CD4-positive, CD25-positive, alpha-beta regulatory T cell (primary cell): ENCODE measurements around the gene FNDC3A. TPM values are rescaled to one million over a fixed set of nuclear protein-coding genes. Genes with fewer than 3 reads are reported as not detected.

Experiments
- ATAC-seq, 2 donors: fragments of 150-1000 bp; cut with Tn5 transposase; one replicate each; pipeline ENCODE4 v1.10.0; 2021; ENCODE audit warnings: low read depth in 2 of 2, moderate number of reproducible peaks in 2 of 2, moderate library complexity in 1 of 2
- DNase-seq, 3 donors: peaks; one replicate each; pipeline versions ENCODE4 v3.0.0 to v3.0.0-alpha.2; 2012 to 2022; ENCODE audit warnings: mixed read lengths in 1 of 3
- H3K27ac ChIP-seq: one replicate; pipeline ENCODE4 v1.7.0; 2013; ENCODE audit warnings: mild to moderate bottlenecking, low read length; ENCODE audit not compliant: insufficient read depth, poor library complexity, severe bottlenecking
- H3K27me3 ChIP-seq: one replicate; pipeline ENCODE4 v1.7.0; 2013; ENCODE audit warnings: low read length; ENCODE audit not compliant: control insufficient read depth, insufficient read depth
- H3K36me3 ChIP-seq: one replicate; pipeline ENCODE4 v1.7.0; 2013; ENCODE audit warnings: mild to moderate bottlenecking, low read length, moderate library complexity; ENCODE audit not compliant: control insufficient read depth, insufficient read depth
- H3K4me1 ChIP-seq: 2 replicates; pipeline ENCODE4 v1.7.0; 2013; ENCODE audit warnings: mild to moderate bottlenecking, low read length; ENCODE audit not compliant: insufficient read depth, control insufficient read depth, poor library complexity, severe bottlenecking
- H3K4me3 ChIP-seq: one replicate; pipeline ENCODE4 v1.7.0; 2013; ENCODE audit warnings: low read depth, mild to moderate bottlenecking, low read length, moderate library complexity
- H3K9me3 ChIP-seq, 2 experiments: 1 replicate in 1 of 2; 2 replicates in 1 of 2; pipeline ENCODE4 v1.7.0; 2013; ENCODE audit warnings: low read length in 2 of 2, mild to moderate bottlenecking in 1 of 2, moderate library complexity in 1 of 2; ENCODE audit not compliant: control insufficient read depth in 2 of 2
- H3K27ac Mint-ChIP-seq, 3 donors: one replicate each; pipeline ENCODE4 v1.8.0; 2020 to 2022; ENCODE audit warnings: mild to moderate bottlenecking in 3 of 3, mixed read lengths in 3 of 3, moderate library complexity in 2 of 3
- H3K27me3 Mint-ChIP-seq: one replicate; pipeline ENCODE4 v1.8.0; 2022; ENCODE audit warnings: mild to moderate bottlenecking, mixed read lengths
- H3K36me3 Mint-ChIP-seq: one replicate; pipeline ENCODE4 v1.8.0; 2020; ENCODE audit warnings: mixed read lengths
- H3K4me1 Mint-ChIP-seq, 4 donors: one replicate each; pipeline ENCODE4 v1.8.0; 2020 to 2022; ENCODE audit warnings: mixed read lengths in 4 of 4, mild to moderate bottlenecking in 1 of 4
- H3K4me3 Mint-ChIP-seq, 4 donors: one replicate each; pipeline ENCODE4 v1.8.0; 2020 to 2022; ENCODE audit warnings: mild to moderate bottlenecking in 4 of 4, mixed read lengths in 4 of 4, moderate library complexity in 3 of 4
- H3K9me3 Mint-ChIP-seq, 7 donors: one replicate each; pipeline ENCODE4 v1.8.0; 2020 to 2022; ENCODE audit warnings: mixed read lengths in 7 of 7, mild to moderate bottlenecking in 3 of 7, moderate library complexity in 2 of 7
- polyA plus RNA-seq, 4 donors: library from polyadenylated mRNA; unstranded; fragments of 300-500 nt; fragmentation: Illumina TruSeq; gene quantifications; one replicate each; pipeline ENCODE4 v1.2.3, GENCODE V29; 2021
- total RNA-seq: library from RNA; stranded (reverse); gene quantifications from one replicate; pipeline ENCODE4 v1.2.3, GENCODE V29; 2022

Gene FNDC3A
- total and polyA plus RNA-seq, 5 donors from 2014 or later, result 9.7 to 41.1 (median 10.6) TPM

DNA sequence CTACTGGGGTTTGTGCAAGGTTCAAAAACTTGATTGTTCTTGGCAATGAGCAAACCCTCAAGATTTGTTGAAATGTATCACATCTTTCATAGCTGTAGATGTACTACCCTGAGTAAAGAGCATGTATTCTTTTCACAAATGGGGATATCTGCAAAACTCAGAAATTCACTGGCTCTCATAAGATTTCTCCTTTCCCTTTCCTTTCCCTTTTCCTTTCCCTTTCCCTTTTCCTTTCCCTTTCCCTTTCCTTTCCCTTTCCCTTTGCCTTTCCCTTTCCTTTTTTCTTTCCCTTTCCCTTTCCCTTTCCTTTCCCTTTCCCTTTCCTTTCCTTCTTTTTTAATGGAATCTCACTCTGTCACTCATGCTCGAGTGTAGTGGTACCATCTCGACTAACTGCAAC is 69.1 kb downstream of the FNDC3A start:
- Mint-ChIP-seq H3K27me3 (no peaks in the 10 kb centered on the region), H3K27ac (no peak overlapping the region), H3K36me3 (peaks cover 16% of the 10 kb centered on the region), H3K4me1 (peaks cover 16 to 38% (median 30%) of the 10 kb centered on the region in 4 donors), H3K4me3 (no peak overlapping the region), H3K9me3 (peaks cover 0 to 8% (median 0%) of the 10 kb centered on the region in 7 donors)
- H3K36me3 ChIP-seq, result no peaks in the 10 kb centered on the region
- no peaks in the 10 kb centered on the region for H3K9me3 ChIP-seq
- ATAC-seq, result no peak
- no peak overlapping the region for H3K27ac ChIP-seq
- no peak for DNase-seq
- no peaks in the 10 kb centered on the region for H3K27me3 ChIP-seq
- H3K4me1 ChIP-seq, result no peaks in the 10 kb centered on the region
- H3K4me3 ChIP-seq, result no peak overlapping the region

DNA sequence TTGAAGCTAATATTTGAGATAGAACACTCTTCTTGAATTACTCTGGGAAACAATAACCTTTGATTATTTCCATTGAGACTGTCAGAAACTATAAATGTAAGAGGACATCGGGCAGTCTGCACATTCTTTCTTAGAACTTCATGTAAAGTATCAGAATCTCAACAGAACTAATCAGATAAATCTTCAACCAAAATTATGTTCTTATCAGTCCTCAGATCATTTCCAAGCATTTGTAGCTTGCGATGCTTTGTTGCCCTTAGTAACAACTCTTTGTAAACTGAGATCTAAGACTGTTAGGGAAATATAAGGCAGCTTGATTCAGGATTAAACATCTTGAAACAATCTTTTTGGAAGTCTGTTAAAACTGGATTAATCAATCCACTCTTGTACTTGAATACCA is 70.3 kb downstream of the FNDC3A start:
- no peaks in the 10 kb centered on the region for H3K9me3 ChIP-seq
- no peak for ATAC-seq
- Mint-ChIP-seq H3K9me3 (peaks cover 0 to 8% (median 2%) of the 10 kb centered on the region in 7 donors), H3K4me3 (no peak overlapping the region), H3K27me3 (no peaks in the 10 kb centered on the region), H3K4me1 (peaks cover 16 to 45% (median 36%) of the 10 kb centered on the region in 4 donors), H3K27ac (no peak overlapping the region), H3K36me3 (peaks cover 27% of the 10 kb centered on the region)
- no peaks in the 10 kb centered on the region for H3K27me3 ChIP-seq
- H3K27ac ChIP-seq, result no peak overlapping the region
- no peaks in the 10 kb centered on the region for H3K36me3 ChIP-seq
- no peaks in the 10 kb centered on the region for H3K4me1 ChIP-seq
- H3K4me3 ChIP-seq, result no peak overlapping the region
- DNase-seq, result no peak

GRCh38 chr13:49046519-49046918 is 70.8 kb downstream of the FNDC3A start:
- Mint-ChIP-seq H3K9me3 (peaks cover 0 to 8% (median 2%) of the 10 kb centered on the region in 7 donors), H3K36me3 (peaks cover 32% of the 10 kb centered on the region)

GRCh38 chr13:49052813-49053212 is 77.1 kb downstream of the FNDC3A start:
- H3K9me3 ChIP-seq, result no peaks in the 10 kb centered on the region
- H3K27ac ChIP-seq, result no peak overlapping the region
- no peaks in the 10 kb centered on the region for H3K4me1 ChIP-seq
- no peak overlapping the region for H3K4me3 Mint-ChIP-seq
- no peak overlapping the region for H3K27ac Mint-ChIP-seq
- DNase-seq (no peak), ATAC-seq (no peak)
- peaks cover 44% of the 10 kb centered on the region for H3K36me3 Mint-ChIP-seq
- H3K4me3 ChIP-seq, result no peak overlapping the region
- no peaks in the 10 kb centered on the region for H3K36me3 ChIP-seq
- no peaks in the 10 kb centered on the region for H3K27me3 Mint-ChIP-seq
- H3K9me3 Mint-ChIP-seq, result peaks cover 0 to 8% (median 3%) of the 10 kb centered on the region in 7 donors
- H3K27me3 ChIP-seq, result no peaks in the 10 kb centered on the region
- H3K4me1 Mint-ChIP-seq, result peaks cover 19 to 39% (median 26%) of the 10 kb centered on the region in 4 donors

More at GRCh38 chr13:49046519-49046918, 70.8 kb downstream of the FNDC3A start:
- no peak overlapping the region for H3K27ac Mint-ChIP-seq
- Histone ChIP-seq H3K4me1 (no peaks in the 10 kb centered on the region), H3K4me3 (no peak overlapping the region), H3K27ac (no peak overlapping the region), H3K27me3 (no peaks in the 10 kb centered on the region), H3K9me3 (no peaks in the 10 kb centered on the region), H3K36me3 (no peaks in the 10 kb centered on the region)
- H3K4me3 Mint-ChIP-seq, result no peak overlapping the region
- no peak for ATAC-seq
- peaks cover 16 to 49% (median 35%) of the 10 kb centered on the region in 4 donors for H3K4me1 Mint-ChIP-seq
- no peak for DNase-seq
- H3K27me3 Mint-ChIP-seq, result no peaks in the 10 kb centered on the region

DNA sequence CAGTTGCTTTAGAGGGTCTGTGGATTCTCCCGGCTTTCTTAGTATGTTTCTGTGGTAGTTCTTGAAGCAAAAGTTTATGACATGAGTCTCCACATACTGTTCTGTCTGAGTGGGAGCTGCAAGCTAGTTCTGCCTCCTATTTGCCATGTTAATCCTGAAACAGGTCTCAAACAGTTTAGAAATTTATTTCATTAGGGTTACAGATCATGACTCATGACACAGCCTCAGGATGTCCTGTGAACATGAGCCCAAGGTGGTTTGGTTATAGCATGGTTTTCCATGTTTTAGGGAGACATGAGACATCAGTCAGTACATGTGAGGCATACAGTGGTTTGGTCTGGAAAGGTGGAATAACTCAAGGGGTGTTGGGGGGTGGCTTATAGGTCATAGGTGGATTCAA is 77.5 kb downstream of the FNDC3A start:
- H3K4me1 Mint-ChIP-seq, result peaks cover 19 to 37% (median 26%) of the 10 kb centered on the region in 4 donors
- Histone ChIP-seq H3K4me3 (no peak overlapping the region), H3K27ac (no peak overlapping the region), H3K4me1 (no peaks in the 10 kb centered on the region), H3K36me3 (no peaks in the 10 kb centered on the region), H3K9me3 (no peaks in the 10 kb centered on the region), H3K27me3 (no peaks in the 10 kb centered on the region)
- H3K27me3 Mint-ChIP-seq, result no peaks in the 10 kb centered on the region
- H3K9me3 Mint-ChIP-seq, result peaks cover 0 to 8% (median 3%) of the 10 kb centered on the region in 7 donors
- H3K36me3 Mint-ChIP-seq, result peaks cover 48% of the 10 kb centered on the region
- no peak overlapping the region for H3K27ac Mint-ChIP-seq
- ATAC-seq (no peak), DNase-seq (no peak)
- no peak overlapping the region for H3K4me3 Mint-ChIP-seq

DNA sequence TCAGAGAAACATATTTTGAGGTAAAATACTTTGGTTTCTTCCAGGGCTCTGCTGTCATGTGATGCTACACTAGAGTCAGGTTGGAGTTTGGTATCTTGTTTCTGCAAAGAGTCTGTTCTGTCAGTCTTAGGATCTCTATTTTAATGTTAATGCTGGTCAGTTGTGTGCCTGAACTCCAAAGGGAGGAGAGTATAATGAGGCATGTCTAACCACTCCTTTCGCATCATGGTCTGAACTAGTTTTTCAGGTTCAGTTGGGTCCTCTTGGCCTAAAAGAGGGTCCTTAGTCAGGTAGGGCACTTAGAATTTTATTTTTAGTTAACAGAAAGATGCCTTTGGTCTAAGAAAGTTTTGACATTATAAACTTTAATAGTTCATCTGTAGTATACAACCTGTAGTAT is 78.2 kb downstream of the FNDC3A start:
- Mint-ChIP-seq H3K4me3 (no peak overlapping the region), H3K27ac (peak overlapping the region in 1 of 3 donors; percentile 41), H3K9me3 (peaks cover 0 to 6% (median 1%) of the 10 kb centered on the region in 7 donors), H3K4me1 (peaks cover 14 to 33% (median 21%) of the 10 kb centered on the region in 4 donors), H3K36me3 (peaks cover 51% of the 10 kb centered on the region), H3K27me3 (no peaks in the 10 kb centered on the region)
- Histone ChIP-seq H3K4me3 (no peak overlapping the region), H3K27me3 (no peaks in the 10 kb centered on the region), H3K9me3 (no peaks in the 10 kb centered on the region), H3K4me1 (no peaks in the 10 kb centered on the region), H3K27ac (no peak overlapping the region), H3K36me3 (peaks cover 3% of the 10 kb centered on the region)
- DNase-seq (no peak), ATAC-seq (no peak)

- H3K27ac ChIP-seq, result no peak overlapping the region
- no peak for ATAC-seq
- Mint-ChIP-seq H3K36me3 (peaks cover 54% of the 10 kb centered on the region), H3K27me3 (no peaks in the 10 kb centered on the region), H3K9me3 (peaks cover 0 to 5% (median 0%) of the 10 kb centered on the region in 7 donors), H3K27ac (no peak overlapping the region), H3K4me3 (no peak overlapping the region), H3K4me1 (peaks cover 16 to 27% (median 18%) of the 10 kb centered on the region in 4 donors)
- H3K27me3 ChIP-seq, result no peaks in the 10 kb centered on the region
- no peak for DNase-seq
- peaks cover 3% of the 10 kb centered on the region for H3K36me3 ChIP-seq
- no peaks in the 10 kb centered on the region for H3K9me3 ChIP-seq
- H3K4me3 ChIP-seq, result no peak overlapping the region
- H3K4me1 ChIP-seq, result no peaks in the 10 kb centered on the region
Measured at GRCh38 chr13:49055021-49055420, 79.3 kb downstream of the FNDC3A start.

DNA sequence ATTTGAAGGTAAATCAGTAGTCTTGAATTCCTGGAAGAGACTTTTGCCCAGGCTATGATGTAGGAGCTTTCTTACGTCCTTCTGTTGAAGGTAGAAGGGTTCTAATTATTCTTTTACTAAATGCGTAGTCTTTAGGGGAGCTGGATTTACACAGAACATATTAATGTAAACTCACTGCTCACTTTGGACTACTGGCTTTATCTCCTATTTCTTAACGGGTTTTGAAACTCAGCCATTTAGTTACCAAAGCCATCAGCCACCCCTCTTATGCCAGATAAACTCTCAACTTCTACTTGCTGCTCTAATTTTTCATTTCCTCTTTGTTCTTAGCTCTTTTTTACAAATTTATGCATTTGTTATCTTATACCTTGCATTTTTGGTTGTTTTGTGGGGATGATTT is 81.5 kb downstream of the FNDC3A start:
- peaks cover 3% of the 10 kb centered on the region for H3K36me3 ChIP-seq
- no peaks in the 10 kb centered on the region for H3K27me3 Mint-ChIP-seq
- H3K4me3 Mint-ChIP-seq, result no peak overlapping the region
- H3K36me3 Mint-ChIP-seq, result peaks cover 41% of the 10 kb centered on the region
- no peaks in the 10 kb centered on the region for H3K9me3 ChIP-seq
- no peaks in the 10 kb centered on the region for H3K27me3 ChIP-seq
- H3K4me3 ChIP-seq, result no peak overlapping the region
- no peaks in the 10 kb centered on the region for H3K4me1 ChIP-seq
- H3K4me1 Mint-ChIP-seq, result peaks cover 10 to 20% (median 18%) of the 10 kb centered on the region in 4 donors
- H3K27ac Mint-ChIP-seq, result no peak overlapping the region
- H3K9me3 Mint-ChIP-seq, result peaks cover 0 to 1% (median 0%) of the 10 kb centered on the region in 7 donors
- H3K27ac ChIP-seq, result no peak overlapping the region
- ATAC-seq (no peak), DNase-seq (no peak)
